Left lung (tissue), 14 donors: ENCODE results near the gene KCNH2. TPM values are rescaled to one million over a fixed set of nuclear protein-coding genes. Genes with fewer than 3 reads are reported as not detected.
"Not testable (repeated sequence)": the region's sequence is repeated elsewhere in the genome, so short reads cannot be mapped to it uniquely, and the experiment has no call there.

Experiments
- ATAC-seq: fragments of 200-7000 bp; cut with Tn5 transposase; one replicate; pipeline ENCODE4 v1.9.1; 2020; ENCODE audit warnings: moderate library complexity
- DNase-seq, 4 donors: peaks; one replicate each; pipeline ENCODE4 v3.0.0-alpha.2; 2013 to 2020
- H3K27ac ChIP-seq, 2 donors: fragments of 200-600 bp; sonication (generic) in 1 of 2; one replicate each; pipeline versions ENCODE4 v1.5.0 to v1.8.0; 2020 to 2021
- H3K27me3 ChIP-seq, 2 donors: fragments of 200-600 bp; sonication (generic) in 1 of 2; one replicate each; pipeline versions ENCODE4 v1.5.0 to v1.8.0; 2020 to 2021
- H3K36me3 ChIP-seq, 2 donors: fragments of 200-600 bp; sonication (generic) in 1 of 2; one replicate each; pipeline versions ENCODE4 v1.5.0 to v1.8.0; 2020 to 2021
- H3K4me1 ChIP-seq, 2 donors: fragments of 200-600 bp; one replicate each; pipeline ENCODE4 v1.8.0; 2021
- H3K4me3 ChIP-seq, 2 donors: fragments of 200-600 bp; sonication (generic) in 1 of 2; one replicate each; pipeline versions ENCODE4 v1.5.0 to v1.8.0; 2020 to 2021; ENCODE audit warnings: mild to moderate bottlenecking in 1 of 2
- H3K9me3 ChIP-seq, 2 donors: fragments of 200-600 bp; sonication (generic) in 1 of 2; one replicate each; pipeline versions ENCODE4 v1.5.0 to v1.8.0; 2020 to 2021
- CTCF ChIP-seq, 2 donors: fragments of 200-600 bp; sonication (generic) in 1 of 2; IDR thresholded peaks; one replicate each; pipeline versions ENCODE4 v1.5.0 to v1.8.0; 2021; ENCODE audit warnings: antibody characterized with exemption in 2 of 2
- intact Hi-C, 2 donors: fragments of 100-400 bp; cut with DNase I; formaldehyde crosslinking; loops; one replicate each; pipeline versions ENCODE4 v1.11.2 to v1.14.2; 2022
- long read RNA-seq, 12 donors: library from polyadenylated mRNA in 2 of 12; unstranded in 2 of 12; transcript quantifications; one replicate each; pipeline ENCODE4 v2.0.0 and lab custom pipeline, GENCODE V29; 2019 to 2026
- polyA plus RNA-seq, 6 donors: library from polyadenylated mRNA; unstranded; fragments of 120-200 nt; gene quantifications; one replicate each; pipeline ENCODE4 v1.2.1, GENCODE V29; 2013; ENCODE audit not compliant: insufficient read length in 6 of 6
- total RNA-seq, 2 donors: library from RNA; stranded (reverse); fragmentation: NEBNext Ultra II Directional; extraction: Animal tissue kit (Norgen Biotek cat#: 25700); gene quantifications; one replicate each; pipeline ENCODE4 v1.2.1, GENCODE V29; 2021
- donor health status: DM: no; HTN: yes; CAD: no.
- donor health status: DM: no; HTN: no; CAD: no.

Gene KCNH2
- total RNA-seq (1 to 10 TPM in 1 of 2 donors, under 1 TPM in 1; 0.82 to 1.3 TPM), polyA plus RNA-seq (1 to 10 TPM; 2.8 to 5.3 (median 4.3) TPM)
- long read RNA-seq, donor 1, partial matches to known transcripts = 0 of 1 reads
- long read RNA-seq, donor 1, other reads (novel, unspliced or antisense) = 0 of 1 reads
- long read RNA-seq, donor 2 = 0 reads
- long read RNA-seq, donor 3, partial matches to known transcripts = 0 of 1 reads
- long read RNA-seq, donor 3, other reads (novel, unspliced or antisense) = 0 of 1 reads
- long read RNA-seq, donor 4 = 0 reads
- long read RNA-seq, donor 5 = 0 reads
- long read RNA-seq, donor 6 = 0 reads
- long read RNA-seq, donor 7 = 0 reads
- long read RNA-seq, donor 8, partial matches to known transcripts = 0 of 1 reads
- long read RNA-seq, donor 8, other reads (novel, unspliced or antisense) = 0 of 1 reads
- long read RNA-seq, donor 9 = 0 reads
- long read RNA-seq, donor 10 = 0 reads
- long read RNA-seq, donor 11, partial matches to known transcripts = 0 of 1 reads
- long read RNA-seq, donor 11, other reads (novel, unspliced or antisense) = 0 of 1 reads
- long read RNA-seq, donor 12, partial matches to known transcripts = 5 of 5 reads
- long read RNA-seq, donor 12, other reads (novel, unspliced or antisense) = 0 of 5 reads

- no peak for ATAC-seq
- DNase-seq = peak in 1 of 4 donors; percentile 61
- H3K27me3 ChIP-seq = peaks cover 42 to 97% of the 10 kb centered on the region in 2 donors
Observed at GRCh38 chr7:150978126-150978789, at the start of gene KCNH2. Gene KCNH2, minus strand, starts transcription at chr7:150978321. Its CDS starts 408 bp downstream, at chr7:150977913.

DNA sequence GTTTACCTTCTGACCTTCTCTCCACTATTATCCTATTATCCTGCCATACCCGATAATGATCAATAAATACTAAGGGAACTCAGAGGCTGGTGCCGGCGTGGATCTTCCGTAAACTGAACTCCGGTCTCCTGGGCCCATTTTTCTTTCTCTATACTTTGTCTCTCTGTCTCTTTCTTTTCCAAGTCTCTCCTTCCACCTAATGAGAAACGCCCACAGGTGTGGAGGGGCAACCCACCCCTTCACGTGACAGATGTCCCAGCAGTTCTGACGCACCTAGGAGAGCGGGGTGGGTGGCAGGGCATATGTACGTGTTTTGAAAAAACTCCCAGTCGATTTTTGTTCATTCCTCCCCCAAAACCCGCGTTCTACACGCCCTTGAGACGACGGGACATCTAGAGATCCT, 49.6 kb upstream of the KCNH2 start:
- Histone ChIP-seq H3K4me3 (peak overlapping the region; percentile 65 to 75), H3K4me1 (peaks cover 8 to 11% of the 10 kb centered on the region in 2 donors), H3K27ac (peak overlapping the region; percentile 81 to 89)
- H3K27me3 ChIP-seq, ATAC-seq, H3K9me3 ChIP-seq, intact Hi-C loops, H3K36me3 ChIP-seq, DNase-seq: not testable (repeated sequence)

More at GRCh38 chr7:150978126-150978789, at the start of gene KCNH2:
- Histone ChIP-seq H3K27ac (no peak within 1 kb of the TSS), H3K4me1 (peaks cover 11 to 37% of the 10 kb centered on the region in 2 donors), H3K36me3 (no peaks in the 10 kb centered on the region), H3K4me3 (no peak within 1 kb of the TSS), H3K9me3 (no peaks in the 10 kb centered on the region)
- no peak for TF ChIP-seq CTCF (IDR thresholded peaks at IDR 0.05)
- intact Hi-C loops = no loop called here

GRCh38 chr7:151026771-151027727, 48.9 kb upstream of the KCNH2 start:
- Histone ChIP-seq H3K4me1 (peaks cover 8 to 11% of the 10 kb centered on the region in 2 donors), H3K27me3 (peaks cover 0 to 14% of the 10 kb centered on the region in 2 donors), H3K4me3 (peak overlapping the region; percentile 65 to 75), H3K27ac (peak overlapping the region; percentile 81 to 89)
- intact Hi-C loops, ATAC-seq, H3K36me3 ChIP-seq, DNase-seq, H3K9me3 ChIP-seq: not testable (repeated sequence)

GRCh38 chr7:151025924-151026671, 48.0 kb upstream of the KCNH2 start:
- ATAC-seq = no peak
- Histone ChIP-seq H3K4me1 (peaks cover 8 to 11% of the 10 kb centered on the region in 2 donors), H3K27me3 (peaks cover 0 to 24% of the 10 kb centered on the region in 2 donors), H3K27ac (no peak overlapping the region), H3K4me3 (no peak overlapping the region), H3K36me3 (no peaks in the 10 kb centered on the region), H3K9me3 (no peaks in the 10 kb centered on the region)
- peak in 1 of 4 donors; percentile 26 for DNase-seq
- intact Hi-C loops = no loop called here
- no peak for TF ChIP-seq CTCF (IDR thresholded peaks at IDR 0.05)

GRCh38 chr7:151024435-151025056, 46.4 kb upstream of the KCNH2 start, which contains the start of gene ATG9B:
Gene ATG9B, minus strand, starts transcription at chr7:151024494. Its CDS starts 71 bp downstream, at chr7:151024423.
- ATAC-seq (no peak), DNase-seq (no peak)
- H3K36me3 ChIP-seq = no peaks in the 10 kb centered on the region
- no peak within 1 kb of the TSS for H3K27ac ChIP-seq
- TF ChIP-seq CTCF (IDR thresholded peaks at IDR 0.05) = no peak
- peaks cover 0 to 39% of the 10 kb centered on the region in 2 donors for H3K27me3 ChIP-seq
- peaks cover 8 to 9% of the 10 kb centered on the region in 2 donors for H3K4me1 ChIP-seq
- intact Hi-C loops = no loop called here
- no peaks in the 10 kb centered on the region for H3K9me3 ChIP-seq
- no peak within 1 kb of the TSS for H3K4me3 ChIP-seq
